HG03159 (cell line): Measurements from ENCODE around the gene FER.
"Not testable (repeated sequence)": the region's sequence is repeated elsewhere in the genome, so short reads cannot be mapped to it uniquely, and the experiment has no call there.

ENCODE experiments used
- ATAC-seq: cut with Tn5 transposase; IDR thresholded peaks from one replicate; pipeline ENCODE4 v1.9.1; 2021; ENCODE audit warnings: mild to moderate bottlenecking, moderate library complexity; ENCODE audit not compliant: unreplicated experiment

The FER gene

DNA sequence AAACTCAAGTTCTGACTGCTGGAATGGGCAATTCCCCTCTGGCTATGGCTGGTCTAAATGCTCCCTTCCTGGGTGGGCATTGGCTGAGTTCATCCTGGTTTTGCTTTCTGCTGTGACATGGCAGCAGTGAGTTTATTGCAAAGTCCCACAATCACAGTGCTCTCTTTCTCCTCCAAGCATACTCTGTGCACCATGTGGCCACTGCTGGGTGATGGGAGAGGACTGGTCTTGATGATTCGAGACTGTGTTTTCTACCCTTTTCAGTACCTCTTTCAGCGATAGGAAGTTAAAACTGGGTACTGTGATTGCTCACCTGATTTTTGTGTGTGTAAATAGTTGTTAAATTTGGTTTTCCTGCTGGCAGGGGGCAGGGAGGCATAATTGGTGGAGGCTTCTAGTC is 49.7 kb downstream of the FER start:
- no peak for ATAC-seq

DNA sequence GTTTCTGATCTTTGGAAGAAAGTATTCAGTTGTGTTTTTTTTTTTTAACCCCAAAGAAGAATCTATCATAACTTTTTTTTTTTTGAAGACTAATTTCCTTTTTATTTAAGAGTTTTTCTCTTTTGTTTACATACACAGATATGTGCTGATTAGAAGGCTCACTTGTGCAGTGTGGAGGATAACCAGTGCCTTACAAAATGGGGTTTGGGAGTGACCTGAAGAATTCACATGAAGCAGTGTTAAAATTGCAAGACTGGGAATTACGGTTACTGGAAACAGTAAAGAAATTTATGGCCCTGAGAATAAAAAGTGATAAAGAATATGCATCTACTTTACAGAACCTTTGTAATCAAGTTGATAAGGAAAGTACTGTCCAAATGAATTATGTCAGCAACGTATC is 50.3 kb downstream of the FER start:
- ATAC-seq: no peak

DNA sequence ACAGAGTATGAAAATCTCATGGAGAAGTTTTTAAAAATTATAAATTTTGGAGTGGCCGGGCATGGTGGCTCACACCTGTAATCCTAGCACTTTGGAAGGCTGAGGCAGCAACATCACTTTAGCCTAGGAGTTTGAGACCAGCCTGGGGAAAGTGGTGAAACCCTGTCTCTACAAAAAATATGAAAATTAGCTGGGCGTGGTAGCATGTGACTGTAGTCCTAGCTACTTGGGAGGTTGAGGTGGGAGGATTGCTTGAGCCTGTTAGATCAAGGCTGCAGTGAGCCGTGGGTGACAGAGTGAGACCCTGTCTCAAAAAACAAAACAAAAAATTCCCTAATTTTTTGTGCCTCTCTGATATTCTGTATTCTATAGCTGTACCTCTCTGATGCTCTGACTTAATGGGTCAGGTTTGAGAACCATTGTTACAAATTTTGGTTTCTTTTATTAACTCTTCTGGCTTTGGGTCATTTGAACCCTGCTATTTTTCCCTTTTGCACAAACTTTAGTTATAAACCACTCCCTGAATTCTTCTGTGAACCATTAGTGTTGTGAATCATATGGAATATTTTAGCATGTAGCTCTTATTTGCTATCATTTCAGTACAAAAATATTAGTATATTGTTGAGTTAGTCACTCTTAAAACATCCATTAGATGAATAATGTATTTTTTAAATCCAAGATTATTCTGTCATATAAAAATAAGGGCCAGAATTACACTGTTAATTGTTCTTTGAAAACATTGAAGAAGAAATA is 51.0 kb downstream of the FER start:
- ATAC-seq: no peak

DNA sequence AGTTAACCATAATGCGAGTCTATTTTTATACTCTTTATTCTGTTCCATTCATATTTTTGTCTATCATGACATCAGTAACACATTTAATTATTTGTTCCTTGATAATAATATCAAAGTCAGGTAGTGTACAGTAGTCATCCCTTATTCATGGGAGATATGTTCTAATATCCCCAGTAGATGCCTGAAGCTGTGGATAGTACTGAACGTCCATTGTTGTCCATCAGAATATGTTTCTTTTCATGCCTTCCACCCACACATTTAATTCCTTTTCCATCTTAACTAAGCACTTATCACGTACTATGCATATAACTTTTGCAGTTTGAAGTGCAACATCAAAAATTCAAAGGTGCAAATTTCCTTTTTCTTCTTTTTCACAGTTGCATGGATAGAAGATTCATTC is 53.6 kb downstream of the FER start:
- ATAC-seq: no peak

DNA sequence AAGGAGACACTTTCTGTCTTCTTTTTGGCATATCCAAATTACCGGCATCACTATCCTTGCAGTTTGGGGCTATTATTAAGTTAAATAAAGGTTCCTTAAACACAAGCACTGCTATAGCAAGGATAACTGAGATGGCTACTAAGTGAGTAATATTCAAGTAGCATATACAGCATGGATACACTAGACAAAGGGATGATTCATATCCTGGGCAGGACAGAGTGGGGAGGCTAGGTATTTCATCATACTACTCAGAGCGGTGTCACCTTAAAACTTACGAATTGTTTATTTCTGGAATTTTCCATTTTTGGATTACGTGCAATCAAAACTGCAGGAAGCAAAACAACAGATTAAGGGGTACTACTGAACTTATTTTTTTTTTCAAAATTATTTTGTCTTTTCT is 54.1 kb downstream of the FER start:
- no peak for ATAC-seq

DNA sequence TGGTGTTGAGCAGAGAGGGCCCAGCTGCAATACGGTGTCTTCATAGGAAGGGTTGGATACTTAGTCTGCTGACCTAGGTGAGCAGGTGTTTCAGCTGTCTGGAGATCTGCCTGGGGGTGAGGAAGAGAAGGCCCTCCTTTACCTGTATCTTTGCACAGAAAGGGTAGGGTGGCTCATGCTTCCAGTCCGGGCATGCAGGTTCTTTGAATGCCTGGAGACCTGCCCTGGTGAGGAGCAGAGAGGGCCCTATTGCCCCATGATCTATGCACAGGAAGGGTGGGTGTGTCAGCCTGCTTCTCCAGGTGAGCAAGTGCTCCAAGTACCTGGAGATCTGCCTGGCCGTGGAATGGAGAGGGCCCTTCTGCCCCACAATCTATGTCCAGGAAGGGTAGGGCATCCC is 63.0 kb downstream of the FER start:
- no peak for ATAC-seq

DNA sequence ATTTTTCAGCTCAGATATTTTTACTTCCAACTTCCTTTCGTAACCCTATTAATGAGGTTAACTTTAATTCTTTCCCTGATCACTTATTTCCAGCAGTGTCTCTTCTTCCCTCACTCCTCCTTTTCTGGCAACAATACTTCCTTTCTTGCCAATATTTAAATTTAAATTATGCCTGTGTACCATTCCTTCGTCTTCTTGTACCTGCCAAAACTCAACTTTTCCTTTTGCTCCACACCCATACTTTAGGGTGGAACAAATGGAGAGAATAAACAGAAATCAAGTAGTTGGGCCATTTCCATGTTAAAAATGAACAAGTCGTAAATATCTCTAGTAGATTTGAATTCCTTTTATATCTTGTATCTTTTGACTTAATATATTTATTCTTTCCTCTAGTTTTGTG is 66.0 kb downstream of the FER start:
- ATAC-seq: no peak

DNA sequence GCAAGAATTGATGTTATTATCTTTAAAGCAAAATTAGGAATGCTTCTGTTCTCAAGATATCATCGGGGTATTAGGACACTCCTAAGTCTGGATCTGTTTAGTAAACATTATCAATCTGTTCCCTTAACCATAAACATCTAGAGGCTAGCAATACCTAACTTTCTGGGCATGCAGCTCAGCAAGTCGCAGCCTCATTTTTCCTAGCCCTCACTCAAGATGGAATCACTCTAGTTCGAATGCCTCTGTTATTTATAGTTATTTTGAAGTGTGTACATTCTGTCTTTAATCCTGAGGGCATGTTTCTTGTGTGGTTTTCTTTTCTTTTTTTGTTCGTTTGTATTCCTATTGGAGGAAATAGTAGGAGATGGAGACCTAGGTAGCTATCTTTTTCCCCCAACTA is 66.9 kb downstream of the FER start:
- no peak for ATAC-seq

DNA sequence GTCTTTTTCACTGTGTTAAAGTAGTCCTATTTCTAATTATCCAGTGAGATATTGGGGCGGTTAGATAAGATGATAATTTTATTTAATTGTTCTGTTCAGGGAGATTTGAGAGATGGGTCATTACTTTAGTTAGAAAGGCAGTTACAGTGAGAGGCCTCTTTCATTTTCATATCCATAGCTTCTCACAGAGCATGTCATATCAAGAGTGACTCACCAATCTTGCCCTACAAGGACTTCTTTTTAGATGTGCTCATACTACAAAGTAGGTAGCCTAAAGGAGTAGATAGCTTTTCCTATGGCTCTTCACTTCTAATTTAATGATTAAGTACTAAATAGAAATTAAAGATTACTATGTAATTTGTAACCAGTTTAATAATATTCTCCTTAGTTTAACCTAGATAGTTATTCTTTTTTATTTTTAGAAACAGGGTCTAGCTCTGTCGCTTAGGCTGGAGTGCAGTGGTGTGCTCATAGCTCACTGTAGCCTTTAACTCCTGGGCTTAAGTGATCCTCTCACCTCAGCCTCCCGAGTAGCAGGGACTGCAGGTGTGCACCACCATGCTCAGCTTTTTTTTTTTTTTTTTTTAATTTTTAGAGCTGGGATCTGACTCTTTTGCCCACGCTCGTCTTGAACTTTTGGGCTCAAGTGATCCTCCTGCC is 71.0 kb downstream of the FER start:
- peak; percentile 96 for ATAC-seq

DNA sequence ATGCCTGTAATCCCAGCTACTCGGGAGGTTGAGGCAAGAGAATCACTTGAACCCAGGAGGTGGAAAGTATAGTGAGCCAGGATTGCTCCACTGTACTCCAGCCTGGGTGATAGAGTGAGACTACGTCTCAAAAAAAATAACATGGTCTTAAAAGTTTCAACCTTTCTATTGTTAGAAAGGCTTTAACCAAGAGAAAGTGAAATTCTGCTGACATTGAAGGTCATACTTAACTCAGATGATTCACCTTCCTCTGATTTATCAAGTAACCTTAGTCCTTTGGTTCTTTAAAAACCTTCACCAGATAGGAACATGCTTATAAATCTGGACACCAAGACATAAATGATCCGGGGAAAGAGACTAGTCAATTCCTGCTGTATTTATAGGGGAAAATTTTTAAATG is 73.3 kb downstream of the FER start:
- no peak for ATAC-seq

DNA sequence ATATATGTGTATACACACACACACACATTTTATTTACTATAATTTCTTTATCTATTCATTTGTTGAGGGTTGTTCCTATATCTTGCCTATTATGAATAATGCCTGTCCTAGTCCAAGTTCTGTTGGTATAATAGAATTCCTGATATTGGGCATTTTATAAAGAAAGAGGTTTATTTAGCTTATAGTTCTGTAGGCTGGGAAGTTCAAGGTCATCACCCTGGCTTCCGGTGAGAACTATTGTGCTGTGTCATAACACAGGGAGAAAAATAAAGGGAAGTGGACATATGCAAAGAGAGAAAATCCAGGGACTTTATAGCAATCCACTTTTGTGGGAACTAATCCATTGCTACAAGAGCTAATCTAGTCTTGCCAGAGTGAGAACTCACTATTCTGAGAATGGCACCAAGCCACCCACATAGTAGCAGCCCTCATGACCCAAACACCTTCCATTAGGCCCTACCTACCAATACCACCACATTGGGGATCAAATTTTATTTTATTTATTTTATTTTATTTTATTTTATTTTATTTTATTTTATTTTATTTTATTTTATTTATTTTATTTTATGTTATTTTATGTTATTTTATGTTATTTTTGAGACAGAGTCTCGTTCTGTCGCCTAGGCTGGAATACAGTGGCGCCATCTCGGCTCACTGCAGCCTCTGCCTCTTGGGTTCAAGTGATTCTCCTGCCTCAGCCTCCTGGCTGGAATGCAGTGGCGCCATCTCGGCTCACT is 74.7 kb downstream of the FER start:
- no peak for ATAC-seq

DNA sequence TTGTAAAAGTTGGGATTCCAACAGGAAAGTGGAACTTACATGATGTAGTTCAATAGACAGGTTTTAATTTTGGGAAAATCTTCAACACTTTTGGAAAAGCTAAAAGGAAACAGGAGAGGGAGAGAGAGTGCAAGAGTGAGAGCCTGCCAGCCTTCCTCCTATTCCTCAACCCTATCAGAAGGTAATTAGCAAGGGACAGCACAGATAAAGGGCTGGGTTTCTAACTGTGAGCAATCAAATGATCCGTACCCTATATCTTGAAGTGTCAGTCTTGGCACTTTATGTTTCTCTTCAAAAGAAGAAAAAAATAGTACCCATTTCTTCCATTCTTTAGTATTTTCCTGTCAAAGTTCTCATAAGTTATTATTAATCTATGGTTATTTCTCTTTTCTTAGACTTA is 79.4 kb downstream of the FER start:
- ATAC-seq: no peak

DNA sequence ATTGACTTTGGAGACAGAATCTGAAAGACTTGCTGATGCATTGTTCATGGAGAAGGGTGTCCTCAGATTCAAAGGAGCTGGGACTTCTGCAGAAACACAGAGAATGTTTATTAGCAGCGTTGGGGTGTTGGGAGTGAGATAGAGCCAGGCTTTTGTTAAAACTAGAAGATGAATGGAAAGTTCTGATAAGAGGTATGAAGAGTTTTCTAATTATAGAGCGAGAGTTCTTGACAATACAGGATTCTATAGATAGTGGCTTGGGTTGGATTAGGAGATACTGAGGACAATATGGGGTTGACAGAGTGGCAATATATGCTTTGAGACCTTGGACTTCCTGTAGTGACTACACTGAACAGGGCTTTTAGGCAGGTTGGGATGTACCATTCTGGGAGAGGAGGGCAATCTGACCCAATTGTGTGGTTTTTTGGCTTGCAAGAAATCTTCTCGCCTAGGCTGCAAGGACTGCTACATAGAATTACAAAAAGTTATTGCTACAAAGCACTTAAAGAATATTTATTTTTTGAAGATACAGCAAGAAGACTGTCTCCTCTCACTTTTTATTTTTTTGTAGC is 83.1 kb downstream of the FER start:
- no peak for ATAC-seq

DNA sequence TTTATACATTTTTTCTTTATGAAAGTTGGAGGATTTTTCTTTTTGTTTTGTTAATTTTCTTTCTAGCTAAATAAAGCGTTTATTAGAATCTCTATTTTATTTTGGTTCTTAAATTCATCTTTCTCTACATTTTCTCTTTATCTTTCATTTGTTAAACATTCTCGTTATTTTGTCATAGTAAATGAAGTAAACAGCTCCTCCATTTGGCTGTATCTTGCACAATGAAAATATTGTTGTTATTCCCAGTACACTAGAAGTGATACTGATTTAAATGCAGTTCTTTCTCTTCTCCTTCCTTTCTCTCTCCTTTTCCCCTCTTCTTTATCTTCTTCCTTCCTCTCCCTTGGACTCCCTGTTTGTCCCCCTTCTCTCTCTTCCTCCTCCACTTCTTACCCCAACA is 88.8 kb downstream of the FER start:
- no peak for ATAC-seq

DNA sequence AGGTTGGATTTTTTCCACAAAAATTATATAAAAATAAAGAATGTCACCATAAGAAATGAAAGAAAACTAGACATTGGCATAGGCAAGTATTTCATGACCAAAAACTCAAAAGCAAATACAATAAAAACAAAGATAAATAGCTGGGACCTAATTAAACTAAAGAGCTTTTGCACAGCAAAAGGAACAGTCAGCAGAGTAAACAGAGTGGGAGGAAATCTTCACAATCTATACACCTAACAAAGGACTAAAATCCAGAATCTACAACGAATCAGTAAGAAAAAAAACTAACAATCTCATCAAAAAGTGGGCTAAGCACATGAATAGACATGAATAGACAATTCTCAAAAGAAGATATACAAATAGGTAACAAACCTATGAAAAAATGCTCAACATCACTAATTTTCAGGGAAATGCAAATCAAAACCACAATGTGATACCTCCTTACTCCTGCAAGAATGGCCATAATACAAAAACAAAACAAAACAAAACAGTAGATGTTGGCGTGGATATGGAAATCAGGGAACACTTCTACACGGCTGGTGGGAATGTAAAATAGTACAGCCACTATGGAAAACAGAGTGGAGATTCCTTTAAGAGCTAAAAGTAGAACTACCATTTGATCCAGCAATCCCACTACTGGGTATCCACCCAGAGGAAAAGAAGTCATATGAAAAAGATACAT is 94.7 kb downstream of the FER start:
- ATAC-seq: not testable (repeated sequence)

DNA sequence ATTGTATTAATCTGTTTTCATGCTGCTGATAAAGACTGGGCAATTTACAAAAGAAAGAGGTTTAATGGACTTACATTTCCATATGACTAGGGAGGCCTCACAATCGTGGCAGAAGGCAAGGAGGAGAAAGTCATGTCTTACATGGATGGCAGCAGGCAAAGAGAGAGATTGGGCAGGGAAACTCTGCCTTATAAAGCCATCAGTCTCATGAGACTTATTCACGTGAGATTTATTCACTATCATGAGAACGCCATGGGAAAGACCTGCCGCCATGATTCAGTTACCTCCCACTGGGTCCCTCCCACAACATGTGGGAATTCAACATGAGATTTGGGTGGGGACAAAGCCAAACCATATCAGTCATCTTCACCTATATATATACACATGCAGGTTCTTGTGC is 103.4 kb downstream of the FER start:
- not testable (repeated sequence) for ATAC-seq

DNA sequence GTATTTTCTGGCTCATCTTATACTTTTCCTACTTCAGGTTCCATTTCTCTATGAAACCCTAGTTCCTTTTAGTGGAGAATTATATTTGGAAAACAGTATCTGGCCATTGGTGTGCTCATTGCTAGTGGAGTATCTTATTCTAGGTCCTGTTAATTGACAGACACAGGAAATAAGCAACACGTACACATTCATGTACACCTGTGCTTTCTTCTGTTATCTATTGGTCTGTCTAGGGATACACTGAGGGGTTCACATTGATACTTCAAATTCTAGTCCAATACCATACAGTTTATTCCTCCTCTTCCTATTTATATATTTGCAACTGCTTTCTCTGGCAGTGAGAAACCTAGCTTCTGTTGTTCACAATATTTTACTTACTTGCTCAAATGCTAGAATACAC is 110.2 kb downstream of the FER start:
- no peak for ATAC-seq

DNA sequence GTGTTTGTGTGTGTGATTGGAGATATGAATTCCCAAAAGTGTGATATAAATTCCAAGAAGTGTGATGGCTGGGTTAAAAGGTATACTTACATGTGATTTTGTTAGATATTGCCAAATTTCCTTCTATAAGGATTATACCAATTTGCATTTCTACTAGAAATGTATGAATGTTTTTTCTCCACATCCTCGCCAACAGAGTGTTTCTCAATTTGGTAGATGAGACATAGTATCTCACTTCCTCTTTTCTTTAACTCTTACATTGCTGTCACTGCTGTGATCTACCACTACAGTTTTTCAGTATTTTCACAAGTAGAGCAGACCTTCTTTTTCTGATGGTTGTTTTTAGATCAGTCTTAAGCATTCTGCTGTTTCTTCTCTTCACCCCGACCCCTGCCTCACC is 111.3 kb downstream of the FER start:
- peak; percentile 99 for ATAC-seq

DNA sequence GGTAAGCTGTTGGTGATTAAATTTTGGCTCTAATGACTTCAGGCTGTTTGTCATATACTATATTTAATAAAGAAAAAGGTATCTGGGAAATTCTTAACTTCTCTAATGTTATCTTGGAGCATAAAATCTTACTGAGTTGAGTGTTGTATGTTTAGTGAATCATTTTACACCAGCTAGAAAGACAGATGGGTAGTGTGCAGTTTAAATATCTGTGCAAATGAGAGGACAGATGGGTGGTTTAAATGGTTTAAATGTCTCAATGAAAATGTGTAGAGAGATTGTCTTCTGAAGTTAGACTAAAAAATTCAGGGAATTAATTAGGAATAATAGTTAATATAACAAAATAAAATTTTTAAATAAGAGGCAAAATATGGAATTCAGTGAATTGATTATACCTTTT is 114.5 kb downstream of the FER start:
- ATAC-seq: no peak

DNA sequence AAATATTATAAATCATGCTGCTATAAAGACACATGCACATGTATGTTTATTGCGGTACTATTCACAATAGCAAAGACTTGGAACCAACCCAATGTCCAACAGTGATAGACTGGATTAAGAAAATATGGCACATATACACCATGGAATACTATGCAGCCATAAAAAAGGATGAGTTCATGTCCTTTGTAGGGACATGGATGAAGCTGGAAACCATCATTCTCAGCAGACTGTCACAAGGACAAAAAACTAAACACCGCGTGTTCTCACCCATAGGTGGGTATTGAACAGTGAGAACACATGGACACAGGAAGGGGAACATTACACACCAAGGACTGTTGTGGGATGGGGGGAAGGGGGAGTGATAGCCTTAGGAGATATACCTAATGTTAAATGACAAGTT is 118.4 kb downstream of the FER start:
- ATAC-seq: not testable (repeated sequence)

DNA sequence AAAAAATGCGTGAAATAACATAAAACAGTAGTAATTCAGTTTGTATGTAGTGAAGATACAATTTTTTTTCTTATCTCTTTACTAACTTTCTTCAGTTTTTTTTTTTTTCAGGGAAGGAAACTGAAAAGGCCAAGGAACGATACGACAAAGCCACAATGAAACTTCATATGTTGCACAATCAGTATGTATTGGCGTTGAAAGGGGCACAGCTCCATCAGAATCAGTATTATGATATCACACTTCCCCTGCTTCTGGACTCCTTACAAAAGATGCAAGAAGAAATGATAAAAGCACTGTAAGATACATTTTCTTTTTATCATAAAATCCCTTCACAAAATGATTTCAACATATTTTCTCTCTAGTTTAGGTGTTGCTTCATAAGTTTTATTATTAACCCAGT is 120.0 kb downstream of the FER start:
- no peak for ATAC-seq
